Activated B cell treated with CpG ODN at 0.5 μM for 24 hours (primary cell): Measurements from ENCODE around the gene OR4D10. TPM values are rescaled to one million over a fixed set of nuclear protein-coding genes. Genes with fewer than 3 reads are reported as not detected.

Experiments
- ATAC-seq: fragments of 200-7000 bp; cut with Tn5 transposase; one replicate; pipeline ENCODE4 v1.10.0; 2021; ENCODE audit warnings: low read depth, mild to moderate bottlenecking, moderate library complexity
- CTCF ChIA-PET: fragments of 350-600 bp; sonication (Branson Sonifier 250); formaldehyde crosslinking; loops from one replicate; lab custom pipeline; 2021; ENCODE audit warnings: antibody characterized with exemption; lab: Charles Lee
- POLR2A ChIA-PET: fragments of 350-600 bp; sonication (Branson Sonifier 250); formaldehyde crosslinking; loops from one replicate; lab custom pipeline; 2021; ENCODE audit warnings: antibody characterized with exemption; lab: Charles Lee
- DNase-seq: peaks from one replicate; pipeline ENCODE4 v3.0.0; 2022
- H3K27ac Mint-ChIP-seq: one replicate; pipeline ENCODE4 v1.8.0; 2020; ENCODE audit warnings: mixed read lengths
- H3K27me3 Mint-ChIP-seq: one replicate; pipeline ENCODE4 v1.8.0; 2021; ENCODE audit warnings: mixed read lengths
- H3K36me3 Mint-ChIP-seq: one replicate; pipeline ENCODE4 v1.8.0; 2021; ENCODE audit warnings: low read depth, mixed read lengths
- H3K4me1 Mint-ChIP-seq: one replicate; pipeline ENCODE4 v1.8.0; 2021; ENCODE audit warnings: mixed read lengths
- H3K4me3 Mint-ChIP-seq: one replicate; pipeline ENCODE4 v1.8.0; 2020; ENCODE audit warnings: mild to moderate bottlenecking, mixed read lengths
- H3K9me3 Mint-ChIP-seq: one replicate; pipeline ENCODE4 v1.8.0; 2020; ENCODE audit warnings: mixed read lengths
- CTCF ChIP-seq: fragments of 200-600 bp; IDR thresholded peaks from one replicate; pipeline ENCODE4 v1.8.0; 2022; ENCODE audit warnings: antibody characterized with exemption, mild to moderate bottlenecking
- intact Hi-C: fragments of 100-400 bp; cut with micrococcal nuclease; formaldehyde crosslinking; loops from one replicate; pipeline ENCODE4 v1.15.1; 2024
- total RNA-seq: library from RNA; stranded (reverse); gene quantifications from 2 replicates; pipeline ENCODE4 v1.2.3, GENCODE V29; 2022

OR4D10 gene
- total RNA-seq, result not detected in 2 replicates

- CTCF ChIA-PET, result no interaction called here
- intact Hi-C loops, result no loop called here
- H3K4me3 Mint-ChIP-seq, result no peak within 1 kb of the TSS
- peaks cover 14% of the 10 kb centered on the region for H3K27me3 Mint-ChIP-seq
- H3K36me3 Mint-ChIP-seq, result no peaks in the 10 kb centered on the region
- H3K27ac Mint-ChIP-seq, result no peak within 1 kb of the TSS
- no peak for DNase-seq
- no peak for ATAC-seq
- TF ChIP-seq CTCF, result no peak
- POLR2A ChIA-PET, result no interaction called here
- H3K9me3 Mint-ChIP-seq, result no peaks in the 10 kb centered on the region
- peaks cover 8% of the 10 kb centered on the region for H3K4me1 Mint-ChIP-seq
Observed at GRCh38 chr11:59473015-59473414, at the start of gene OR4D10. TSS of gene OR4D10 (plus strand) at chr11:59473315. CDS start at chr11:59477430, 4,115 bp downstream.

- ChIA-PET POLR2A (no interaction called here), CTCF (interaction anchor here (0.6 kb wide), 1 partner anchor 221 kb away, joined by 4 read pairs; no protein-coding TSS in a partner anchor)
- peaks cover 2% of the 10 kb centered on the region for H3K9me3 Mint-ChIP-seq
- no peak for ATAC-seq
- no peak for TF ChIP-seq CTCF
- H3K4me3 Mint-ChIP-seq, result no peak overlapping the region
- DNase-seq, result no peak
- no peak overlapping the region for H3K27ac Mint-ChIP-seq
- no peaks in the 10 kb centered on the region for H3K27me3 Mint-ChIP-seq
- peaks cover 3% of the 10 kb centered on the region for H3K4me1 Mint-ChIP-seq
- H3K36me3 Mint-ChIP-seq, result no peaks in the 10 kb centered on the region
- intact Hi-C loops, result no loop called here
Observed at GRCh38 chr11:59423835-59424234, 49.3 kb upstream of the OR4D10 start.

- Mint-ChIP-seq H3K9me3 (peaks cover 2% of the 10 kb centered on the region), H3K4me1 (peaks cover 3% of the 10 kb centered on the region), H3K27ac (no peak overlapping the region), H3K27me3 (peaks cover 2% of the 10 kb centered on the region), H3K4me3 (no peak overlapping the region), H3K36me3 (no peaks in the 10 kb centered on the region)
- TF ChIP-seq CTCF, result no peak
- CTCF ChIA-PET, result no interaction called here
- ATAC-seq (no peak), DNase-seq (no peak)
- POLR2A ChIA-PET, result no interaction called here
- intact Hi-C loops, result no loop called here
Observed at GRCh38 chr11:59425131-59425530, 48.0 kb upstream of the OR4D10 start.

GRCh38 chr11:59426361-59427067, 46.6 kb upstream of the OR4D10 start, which contains the start of gene OR5A2:
TSS of gene OR5A2 (minus strand) at chr11:59426413. CDS start at chr11:59422953, 3,460 bp downstream.
- intact Hi-C loops, result no loop called here
- ChIA-PET POLR2A (no interaction called here), CTCF (interaction anchor here (1.0 to 1.3 kb wide), 2 partner anchors 162 to 255 kb away, joined by 3 to 6 read pairs; partner anchors contain the start of gene DTX4)
- Mint-ChIP-seq H3K4me1 (peaks cover 3% of the 10 kb centered on the region), H3K36me3 (no peaks in the 10 kb centered on the region), H3K9me3 (no peaks in the 10 kb centered on the region), H3K27me3 (peaks cover 2% of the 10 kb centered on the region), H3K27ac (no peak within 1 kb of the TSS), H3K4me3 (no peak within 1 kb of the TSS)
- no peak for TF ChIP-seq CTCF
- no peak for ATAC-seq
- DNase-seq, result no peak

- CTCF ChIA-PET, result interaction anchor here (1.0 kb wide), 1 partner anchor 163 kb away, joined by 3 read pairs; no protein-coding TSS in a partner anchor
- no peaks in the 10 kb centered on the region for H3K9me3 Mint-ChIP-seq
- H3K4me1 Mint-ChIP-seq, result peaks cover 3% of the 10 kb centered on the region
- no peaks in the 10 kb centered on the region for H3K36me3 Mint-ChIP-seq
- POLR2A ChIA-PET, result no interaction called here
- no peak for ATAC-seq
- intact Hi-C loops, result no loop called here
- no peak for DNase-seq
- H3K27ac Mint-ChIP-seq, result no peak overlapping the region
- no peak overlapping the region for H3K4me3 Mint-ChIP-seq
- TF ChIP-seq CTCF, result no peak
- H3K27me3 Mint-ChIP-seq, result peaks cover 4% of the 10 kb centered on the region
Observed at GRCh38 chr11:59427068-59427382, 46.1 kb upstream of the OR4D10 start.
